HFF-Myc (cell line): ENCODE measurements around the gene ADGRD1.

ENCODE experiments used
- DNase-seq: peaks from one replicate; pipeline ENCODE4 v3.0.0-alpha.2; 2011; ENCODE audit warnings: low read depth; ENCODE audit errors: extremely low read depth
- H3K4me3 ChIP-seq: replicated peaks from 2 replicates; pipeline ENCODE4 v1.5.1; 2011; ENCODE audit warnings: low read depth, mild to moderate bottlenecking, control low read depth, low read length
- TF ChIP-seq, protein P1 (sequence below): IDR thresholded peaks from 2 replicates; pipeline ENCODE4 v1.5.1; 2012; ENCODE audit warnings: mild to moderate bottlenecking, low read depth, low read length, control low read depth; ENCODE audit errors: missing control alignments

ADGRD1 gene

DNA sequence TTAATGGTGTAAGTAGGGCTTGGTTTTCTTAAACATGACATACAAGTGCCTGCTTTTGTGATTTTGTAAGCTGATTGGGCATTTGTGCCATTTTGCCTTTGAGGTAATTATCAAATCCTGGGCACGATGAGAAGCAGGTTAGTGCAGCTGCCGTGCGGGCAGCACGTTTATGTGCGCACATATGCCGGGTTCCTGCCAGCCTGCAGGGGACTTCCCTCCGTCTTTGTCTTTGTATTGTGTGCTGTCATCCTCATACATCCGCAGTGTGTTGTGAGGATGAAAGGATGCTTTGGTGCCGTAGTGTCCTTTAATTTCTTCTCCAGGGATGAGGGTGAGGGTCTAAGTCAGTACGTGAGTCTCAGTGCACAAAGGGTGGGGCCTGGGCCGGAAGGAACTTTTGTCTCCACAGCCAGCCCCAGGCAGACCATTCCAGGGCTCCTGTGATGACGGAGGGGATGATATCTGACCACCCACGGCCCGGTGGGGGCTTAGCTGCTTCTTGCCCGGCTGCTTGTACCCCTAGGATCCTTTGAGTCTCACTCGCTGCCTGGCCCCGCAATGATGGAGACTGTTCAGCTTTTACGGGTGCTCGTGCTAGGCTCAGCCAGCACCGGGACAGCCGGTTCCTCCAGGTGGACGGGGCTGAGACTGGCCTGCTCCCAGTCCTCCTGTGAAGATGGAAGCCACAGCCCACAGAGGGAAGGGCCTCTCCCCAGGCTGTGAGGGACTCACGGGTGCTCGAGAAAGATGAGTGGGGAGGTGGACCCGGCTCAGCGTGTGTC is 54.6 kb downstream of the ADGRD1 start:
- TF ChIP-seq, protein P1, sequence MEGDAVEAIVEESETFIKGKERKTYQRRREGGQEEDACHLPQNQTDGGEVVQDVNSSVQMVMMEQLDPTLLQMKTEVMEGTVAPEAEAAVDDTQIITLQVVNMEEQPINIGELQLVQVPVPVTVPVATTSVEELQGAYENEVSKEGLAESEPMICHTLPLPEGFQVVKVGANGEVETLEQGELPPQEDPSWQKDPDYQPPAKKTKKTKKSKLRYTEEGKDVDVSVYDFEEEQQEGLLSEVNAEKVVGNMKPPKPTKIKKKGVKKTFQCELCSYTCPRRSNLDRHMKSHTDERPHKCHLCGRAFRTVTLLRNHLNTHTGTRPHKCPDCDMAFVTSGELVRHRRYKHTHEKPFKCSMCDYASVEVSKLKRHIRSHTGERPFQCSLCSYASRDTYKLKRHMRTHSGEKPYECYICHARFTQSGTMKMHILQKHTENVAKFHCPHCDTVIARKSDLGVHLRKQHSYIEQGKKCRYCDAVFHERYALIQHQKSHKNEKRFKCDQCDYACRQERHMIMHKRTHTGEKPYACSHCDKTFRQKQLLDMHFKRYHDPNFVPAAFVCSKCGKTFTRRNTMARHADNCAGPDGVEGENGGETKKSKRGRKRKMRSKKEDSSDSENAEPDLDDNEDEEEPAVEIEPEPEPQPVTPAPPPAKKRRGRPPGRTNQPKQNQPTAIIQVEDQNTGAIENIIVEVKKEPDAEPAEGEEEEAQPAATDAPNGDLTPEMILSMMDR: no peak
- DNase-seq: no peak
- no peak overlapping the region for H3K4me3 ChIP-seq

DNA sequence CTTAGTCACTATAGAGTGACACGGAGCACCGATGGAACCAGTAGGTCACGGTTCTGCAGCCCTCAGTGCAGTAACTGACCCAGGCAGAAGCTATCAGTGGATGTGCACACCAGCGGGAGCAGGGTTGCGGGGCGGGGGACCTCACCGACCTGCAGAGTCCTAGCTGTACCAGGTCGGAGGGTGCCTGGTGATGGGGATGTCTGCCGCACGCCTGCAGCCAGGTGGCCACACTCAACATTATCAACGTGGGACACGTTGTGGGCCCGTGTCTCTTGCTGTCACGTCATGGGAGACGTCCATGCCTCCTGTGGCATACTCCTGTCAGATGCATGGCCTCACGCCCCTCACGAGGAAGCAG is 55.2 kb downstream of the ADGRD1 start:
- no peak for DNase-seq
- no peak overlapping the region for H3K4me3 ChIP-seq
- TF ChIP-seq, protein P1: no peak

DNA sequence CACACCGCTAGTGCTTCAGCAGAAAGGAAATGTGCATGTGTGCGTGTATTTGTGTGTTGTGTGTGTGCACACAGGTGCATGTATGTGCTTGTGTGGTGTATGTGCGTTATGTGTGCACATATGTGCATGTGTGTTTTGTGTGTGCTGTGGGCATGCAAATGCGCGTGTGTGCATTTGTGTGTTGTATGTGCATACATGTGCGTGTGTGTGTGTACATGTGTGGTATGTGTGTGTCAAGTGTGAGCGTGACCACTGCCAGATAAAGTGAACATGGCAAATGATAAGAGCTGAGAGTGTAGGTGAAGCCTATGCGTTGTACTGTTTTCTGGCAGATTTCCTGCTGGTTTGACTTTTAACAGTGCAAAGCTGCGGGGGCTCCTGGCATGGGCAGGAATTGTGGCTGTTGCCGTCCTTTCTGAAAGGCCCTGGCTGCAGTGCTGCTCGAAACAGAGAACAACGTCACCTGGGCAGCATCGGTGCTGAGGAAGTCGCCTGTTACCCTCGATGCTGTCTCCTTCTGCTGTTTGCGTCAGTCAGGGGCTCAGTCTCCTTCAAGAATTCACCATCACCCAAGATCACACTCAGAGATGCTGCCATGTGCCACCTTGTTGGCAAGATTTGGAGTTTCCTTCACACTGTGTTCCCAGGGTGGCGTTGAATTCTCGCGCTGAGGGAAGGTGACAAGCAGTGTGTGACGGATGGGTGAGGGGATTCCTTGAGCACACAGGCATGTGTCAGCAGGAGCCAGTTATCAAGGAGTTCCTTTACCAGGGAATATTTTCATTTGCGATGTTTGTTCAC is 56.1 kb downstream of the ADGRD1 start:
- no peak overlapping the region for H3K4me3 ChIP-seq
- TF ChIP-seq, protein P1: no peak
- DNase-seq: no peak

DNA sequence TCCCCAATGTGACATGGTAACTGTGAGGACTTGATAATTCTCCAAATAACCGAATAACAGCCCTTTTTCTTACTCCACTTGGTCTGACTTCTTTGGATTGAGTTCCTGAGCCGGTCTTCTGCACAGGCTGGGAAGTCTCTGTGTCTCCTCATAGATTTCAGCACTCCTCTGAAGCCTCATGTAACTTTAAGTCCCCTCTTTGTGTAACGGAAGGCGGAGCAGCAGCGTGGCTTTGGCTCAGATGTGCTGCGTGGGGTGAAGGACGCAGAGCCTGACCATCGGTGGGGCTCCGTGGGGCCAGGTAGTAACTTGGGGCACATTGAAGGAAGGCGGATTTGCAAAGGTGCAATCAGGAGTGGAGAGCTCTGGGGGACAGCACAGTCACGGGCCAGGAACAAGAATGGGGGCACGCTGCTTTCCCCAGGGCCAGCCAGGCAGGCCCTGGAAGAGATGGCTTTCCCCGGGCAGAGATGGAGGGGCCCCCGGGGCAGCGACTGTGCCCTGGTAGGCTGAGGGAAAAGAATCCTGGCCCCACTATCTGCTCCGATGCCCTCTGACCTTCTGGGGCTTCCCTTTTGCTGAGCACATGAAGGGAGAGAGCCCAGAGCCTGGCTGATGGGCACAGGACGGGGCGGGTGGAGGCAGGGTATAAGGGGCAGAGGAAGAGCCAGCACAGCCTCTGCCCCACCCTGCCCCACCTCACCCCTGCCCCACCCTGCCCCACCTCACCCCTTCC is 56.9 kb downstream of the ADGRD1 start:
- H3K4me3 ChIP-seq: no peak overlapping the region
- no peak for DNase-seq
- TF ChIP-seq, protein P1: no peak

DNA sequence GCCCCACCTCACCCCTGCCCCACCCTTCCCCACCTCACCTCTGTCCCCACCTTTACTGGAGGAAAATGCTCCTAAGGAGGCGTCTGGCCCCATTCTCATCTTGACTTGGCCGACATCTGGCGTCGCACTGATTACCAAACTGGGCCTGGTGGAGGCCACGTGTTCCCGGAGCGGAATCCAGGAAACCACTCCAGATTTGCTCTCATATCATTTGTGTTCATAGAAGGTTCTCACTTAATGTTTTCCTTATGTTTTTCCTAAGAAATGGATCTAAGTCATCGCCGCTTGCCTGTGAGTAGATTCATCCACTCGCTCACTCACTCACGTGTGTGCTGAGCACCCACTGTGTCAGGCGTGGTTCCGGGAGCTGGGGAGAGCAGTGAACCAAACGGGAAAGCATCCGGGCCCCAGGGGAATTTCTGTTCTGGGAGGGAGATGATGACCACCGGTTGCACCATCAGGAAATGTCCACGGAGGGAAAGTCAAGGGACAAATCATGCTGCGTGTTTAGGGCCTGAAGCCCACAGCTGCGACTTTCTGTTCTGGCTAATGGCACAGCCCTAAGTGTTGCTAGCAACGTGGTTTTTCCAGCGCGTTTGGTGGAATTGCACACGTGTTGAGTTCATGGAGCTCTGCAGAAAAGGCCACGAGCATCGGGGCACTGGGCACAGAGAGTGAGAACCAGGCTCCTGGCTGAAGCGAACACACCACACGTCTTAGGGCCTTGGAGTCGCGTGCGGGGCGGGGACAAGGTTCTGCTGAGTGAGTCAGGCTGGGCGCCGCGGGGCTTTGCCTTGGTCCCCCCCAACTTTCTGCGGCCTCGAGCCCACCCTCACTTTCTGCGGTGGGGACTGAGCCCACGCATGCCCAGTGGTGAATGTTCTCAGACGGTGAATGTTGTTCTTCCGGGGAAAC is 57.7 kb downstream of the ADGRD1 start:
- peak; percentile 12 for DNase-seq
- H3K4me3 ChIP-seq: no peak overlapping the region
- TF ChIP-seq, protein P1: no peak

DNA sequence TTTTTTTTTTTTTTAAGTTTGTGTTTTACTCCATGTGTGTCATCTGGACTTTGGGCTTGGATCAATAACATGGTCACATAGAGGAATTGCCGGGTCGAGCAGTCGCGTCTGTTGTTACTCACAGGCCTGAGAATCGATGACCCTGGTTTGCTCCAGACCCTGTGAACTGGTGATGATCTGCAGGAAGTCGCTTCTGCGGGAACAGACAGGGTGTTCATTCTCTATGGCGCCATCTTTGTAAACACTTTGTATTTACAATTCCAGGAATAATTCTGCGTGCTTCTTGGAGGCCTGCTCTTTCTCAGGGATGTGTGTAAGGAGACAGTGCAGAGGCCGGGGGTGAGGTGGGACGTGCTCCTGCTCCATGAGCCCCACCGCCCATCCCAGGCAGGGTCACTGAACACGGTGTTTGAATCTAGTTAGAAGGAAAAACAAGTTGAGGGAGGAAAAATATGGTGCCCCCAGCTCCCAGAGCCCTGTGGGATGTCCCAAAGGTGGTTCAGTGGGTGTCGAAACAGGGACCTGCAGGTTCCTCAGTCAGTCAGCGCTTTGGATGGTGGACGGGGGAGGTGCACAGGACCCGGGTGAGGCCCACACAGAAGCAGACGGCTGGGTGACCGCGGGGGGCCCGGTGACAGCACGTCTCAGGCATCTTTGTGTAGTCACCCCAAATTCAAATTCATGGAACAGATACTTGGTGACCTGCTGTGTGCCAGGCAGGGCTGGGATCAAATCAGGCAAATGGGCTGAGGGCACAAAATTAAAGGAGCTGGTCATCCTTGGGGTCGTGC is 58.8 kb downstream of the ADGRD1 start:
- TF ChIP-seq, protein P1: no peak
- H3K4me3 ChIP-seq: no peak overlapping the region
- DNase-seq: no peak
